ENCODE data around the gene NEAT1. TPM values are rescaled to one million over a fixed set of nuclear protein-coding genes. Genes with fewer than 3 reads are reported as not detected.
A peak's percentile ranks its signal among the peaks of the same experiment; 100 is the strongest.

Gene NEAT1
- total and polyA plus RNA-seq, 9 of the 15 experiments (the other 6 are each of a cell fraction or from before 2014, with no cell fraction given): 20.1 to 389 (median 62.8) TPM

GRCh38 chr11:65477149-65477965, 54.8 kb downstream of the NEAT1 start (continued):
- TF ChIP-seq HBP1 (CRISPR knock-in tag; IDR thresholded peaks at IDR 0.05) (0 out of 2 replicates have a peak, but pooled peaks have one; percentile 2), HMGN3 (IDR thresholded peaks at IDR 0.05; ENCODE audit: borderline replicate concordance, extremely low read depth, insufficient read length, low read depth, low read length) (peak; percentile 99), ZBTB17 (CRISPR knock-in tag; IDR thresholded peaks at IDR 0.05) (peak; percentile 34), ETV5 (CRISPR knock-in tag; IDR thresholded peaks at IDR 0.05; ENCODE audit: low read depth) (peak; percentile 94), TFAP4 (CRISPR knock-in tag; IDR thresholded peaks at IDR 0.05; ENCODE audit: borderline replicate concordance) (peak; percentile 83), KLF10 (CRISPR knock-in tag; IDR thresholded peaks at IDR 0.05) (no peak), CEBPB (tag; IDR thresholded peaks at IDR 0.05) (peak; percentile 84), PCBP1 (IDR thresholded peaks at IDR 0.05; ENCODE audit: low read depth, low read length, poor library complexity, severe bottlenecking) (peak; percentile 90), CAMTA2 (CRISPR knock-in tag; conservative IDR thresholded peaks at IDR 0.05) (no peak; the same call in none of the 2 replicates), NR2F6 (CRISPR knock-in tag; IDR thresholded peaks at IDR 0.05) (no peak), STAT6 (CRISPR knock-in tag; IDR thresholded peaks at IDR 0.05) (no peak; the same call in 1 of the 2 replicates), NCOR1 (IDR thresholded peaks at IDR 0.05) (peak; percentile 90), TRIM28 (IDR thresholded peaks at IDR 0.05) (no peak), ZNF707 (CRISPR knock-in tag; conservative IDR thresholded peaks at IDR 0.05) (0 out of 2 replicates have a peak, but pooled peaks have one; percentile 8), FOXK1 (CRISPR knock-in tag; IDR thresholded peaks at IDR 0.05; ENCODE audit: borderline replicate concordance) (no peak), SRSF3 (IDR thresholded peaks at IDR 0.05; ENCODE audit: insufficient read depth, low read length) (no peak), ZNF146 (CRISPR knock-in tag; IDR thresholded peaks at IDR 0.05; ENCODE audit: unreplicated experiment) (peak; percentile 8), HDAC3 (IDR thresholded peaks at IDR 0.05; ENCODE audit: borderline replicate concordance, partially characterized antibody) (peak; percentile 57), ARID2 (IDR thresholded peaks at IDR 0.05) (peak; percentile 39; the same call in 1 of the 2 replicates), CREB1 (IDR thresholded peaks at IDR 0.05) (peak; percentile 49; the same call in 1 of the 2 replicates), CREB1 (CRISPR knock-in tag; IDR thresholded peaks at IDR 0.05) (peak; percentile 57; the same call in 1 of the 2 replicates), HMGXB4 (CRISPR knock-in tag; IDR thresholded peaks at IDR 0.05) (0 out of 2 replicates have a peak, but pooled peaks have one; percentile 29)

Measured in K562 (cell line).